Subcutaneous abdominal adipose tissue (tissue), 5 donors: ENCODE measurements around the gene NECTIN2.
"Not testable (repeated sequence)": the region's sequence is repeated elsewhere in the genome, so short reads cannot be mapped to it uniquely, and the experiment has no call there.

ENCODE experiments used
- H3K27ac ChIP-seq: one replicate; pipeline ENCODE4 v1.7.0; 2013; ENCODE audit warnings: low read depth, mild to moderate bottlenecking, inconsistent platforms, low read length, moderate library complexity
- H3K27me3 ChIP-seq, 5 donors: one replicate each; pipeline ENCODE4 v1.7.0; 2013; ENCODE audit warnings: low read length in 5 of 5, inconsistent platforms in 1 of 5; ENCODE audit not compliant: control insufficient read depth in 5 of 5, insufficient read depth in 4 of 5
- H3K36me3 ChIP-seq, 5 donors: one replicate each; pipeline ENCODE4 v1.7.0; 2013; ENCODE audit warnings: low read length in 5 of 5; ENCODE audit not compliant: control insufficient read depth in 5 of 5, insufficient read depth in 5 of 5
- H3K4me1 ChIP-seq, 5 donors: one replicate each; pipeline ENCODE4 v1.7.0; 2013; ENCODE audit warnings: low read length in 5 of 5, mild to moderate bottlenecking in 3 of 5, moderate library complexity in 1 of 5; ENCODE audit not compliant: control insufficient read depth in 5 of 5, insufficient read depth in 5 of 5
- H3K4me3 ChIP-seq, 5 donors: one replicate each; pipeline ENCODE4 v1.7.0; 2013; ENCODE audit warnings: low read length in 5 of 5, low read depth in 1 of 5
- H3K9ac ChIP-seq, 5 donors: one replicate each; pipeline ENCODE4 v1.7.0; 2013; ENCODE audit warnings: low read length in 5 of 5, mild to moderate bottlenecking in 4 of 5, moderate library complexity in 3 of 5
- H3K9me3 ChIP-seq, 5 donors: one replicate each; pipeline ENCODE4 v1.7.0; 2013; ENCODE audit warnings: low read length in 5 of 5; ENCODE audit not compliant: control insufficient read depth in 5 of 5
- donor health status: healthy.
- donor health status: healthy.
- donor health status: healthy.
- donor health status: healthy.
- donor health status: healthy.

NECTIN2 gene

DNA sequence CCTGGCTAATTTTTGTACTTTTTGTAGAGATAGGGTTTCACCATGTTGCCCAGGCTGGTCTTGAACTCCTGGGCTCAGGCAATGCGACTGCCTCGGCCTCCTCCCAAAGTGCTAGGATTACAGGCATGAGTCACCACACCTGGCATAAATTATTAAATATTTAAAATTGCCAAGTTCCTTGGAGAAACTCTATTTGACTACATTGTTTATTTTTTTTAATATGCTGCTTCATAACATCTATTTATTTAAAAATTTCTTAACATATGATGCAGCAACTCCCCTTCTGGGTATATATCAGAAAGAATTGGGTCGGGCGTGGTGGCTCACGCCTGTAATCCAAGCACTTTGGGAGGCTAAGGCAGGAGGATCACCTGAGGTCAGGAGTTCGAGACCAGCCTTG, 13.2 kb upstream of the NECTIN2 start:
- not testable (repeated sequence) for H3K4me1 ChIP-seq, H3K27me3 ChIP-seq, H3K9me3 ChIP-seq, H3K36me3 ChIP-seq, H3K4me3 ChIP-seq, H3K27ac ChIP-seq, H3K9ac ChIP-seq

DNA sequence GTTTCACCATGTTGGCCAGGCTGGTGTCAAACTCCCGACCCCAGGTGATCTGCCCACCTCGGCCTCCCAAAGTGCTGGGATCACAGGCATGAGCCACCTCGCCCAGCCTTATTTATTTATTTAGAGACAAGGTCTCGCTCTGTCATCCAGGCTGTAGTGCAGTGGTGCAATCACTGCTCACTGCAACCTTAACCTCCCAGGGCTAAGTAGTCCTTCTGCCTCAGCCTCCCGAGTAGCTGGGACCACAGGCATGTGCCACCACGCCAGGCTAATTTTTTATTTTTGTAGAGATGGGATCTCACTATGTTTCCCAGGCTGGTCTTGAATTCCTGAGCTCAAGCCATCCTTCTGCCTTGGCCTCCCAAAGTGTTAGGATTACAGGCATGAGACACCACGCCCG, 11.7 kb upstream of the NECTIN2 start:
- not testable (repeated sequence) for H3K4me1 ChIP-seq, H3K27ac ChIP-seq, H3K9me3 ChIP-seq, H3K4me3 ChIP-seq, H3K27me3 ChIP-seq, H3K36me3 ChIP-seq, H3K9ac ChIP-seq

DNA sequence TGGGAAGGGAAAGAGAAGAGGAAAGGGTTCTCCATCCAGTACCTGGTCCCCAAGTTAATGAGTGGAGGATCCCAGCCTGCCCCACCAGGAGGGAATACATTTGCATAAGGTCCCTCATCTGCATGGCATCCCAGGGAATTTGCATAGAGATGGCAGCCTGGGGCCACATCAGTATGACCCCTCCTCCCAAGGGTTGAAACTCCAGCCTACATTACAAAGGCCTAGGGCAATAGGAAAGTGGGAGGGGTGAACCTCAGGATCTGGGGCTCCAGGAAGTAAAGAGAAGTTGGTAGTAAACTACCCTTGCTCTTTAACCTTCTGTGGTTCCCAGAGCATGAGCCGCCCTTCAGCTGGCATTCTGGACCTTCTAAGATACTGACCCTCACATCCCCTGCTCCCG, 6.8 kb upstream of the NECTIN2 start:
- Histone ChIP-seq H3K27ac (no peak overlapping the region), H3K27me3 (peaks cover 0 to 2% (median 0%) of the 10 kb centered on the region in 5 donors), H3K9me3 (no peaks in the 10 kb centered on the region), H3K4me1 (peaks cover 0 to 2% (median under 1%) of the 10 kb centered on the region in 5 donors), H3K4me3 (no peak overlapping the region), H3K36me3 (no peaks in the 10 kb centered on the region), H3K9ac (no peak overlapping the region)

DNA sequence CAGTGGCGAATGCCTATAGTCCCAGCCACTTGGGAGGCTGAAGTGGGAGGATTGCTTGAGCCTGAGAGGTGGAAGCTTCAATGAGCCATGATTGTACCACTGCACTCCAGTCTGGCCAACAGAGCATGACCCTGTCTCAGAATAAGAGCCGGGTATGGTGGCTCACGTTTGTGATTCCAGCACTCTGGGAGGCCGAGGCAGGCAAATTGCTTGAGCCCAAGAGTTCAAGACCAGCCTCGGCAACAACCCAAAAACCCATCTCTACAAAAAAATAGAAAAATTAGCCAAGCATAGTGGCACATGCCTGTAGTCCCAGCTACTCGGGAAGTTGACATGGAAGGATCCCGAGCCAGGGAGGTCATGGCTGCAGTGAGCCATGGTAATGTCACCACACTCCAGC, 5.3 kb upstream of the NECTIN2 start:
- Histone ChIP-seq H3K4me3 (no peak overlapping the region), H3K27me3 (peaks cover 0 to 2% (median 0%) of the 10 kb centered on the region in 5 donors), H3K36me3 (no peaks in the 10 kb centered on the region), H3K9me3 (no peaks in the 10 kb centered on the region), H3K9ac (no peak overlapping the region), H3K27ac (no peak overlapping the region), H3K4me1 (peaks cover 3 to 16% (median 13%) of the 10 kb centered on the region in 5 donors)

DNA sequence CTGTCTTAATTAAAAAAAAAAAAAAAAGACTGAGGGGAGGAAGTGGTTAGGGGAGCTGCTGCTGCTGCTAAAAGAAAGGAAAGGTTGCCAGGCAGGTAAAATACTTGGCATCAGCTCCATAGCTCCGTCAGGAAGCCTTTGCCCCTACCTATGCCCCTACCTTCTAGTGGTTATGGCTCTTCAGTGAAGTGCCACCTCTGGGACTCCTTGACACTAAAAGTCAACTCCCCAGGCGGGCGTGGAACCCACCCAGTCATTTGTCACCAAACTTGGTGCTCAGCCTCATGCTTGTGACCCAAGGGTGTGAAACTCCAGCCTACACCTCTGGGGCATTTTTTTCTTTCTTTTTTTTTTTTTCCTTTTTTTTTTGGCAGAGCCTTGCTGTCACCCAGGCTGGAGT, 4.9 kb upstream of the NECTIN2 start:
- Histone ChIP-seq H3K4me3 (no peak overlapping the region), H3K9ac (no peak overlapping the region), H3K9me3 (no peaks in the 10 kb centered on the region), H3K27me3 (peaks cover 0 to 2% (median 0%) of the 10 kb centered on the region in 5 donors), H3K4me1 (peaks cover 5 to 16% (median 13%) of the 10 kb centered on the region in 5 donors), H3K36me3 (no peaks in the 10 kb centered on the region), H3K27ac (no peak overlapping the region)

DNA sequence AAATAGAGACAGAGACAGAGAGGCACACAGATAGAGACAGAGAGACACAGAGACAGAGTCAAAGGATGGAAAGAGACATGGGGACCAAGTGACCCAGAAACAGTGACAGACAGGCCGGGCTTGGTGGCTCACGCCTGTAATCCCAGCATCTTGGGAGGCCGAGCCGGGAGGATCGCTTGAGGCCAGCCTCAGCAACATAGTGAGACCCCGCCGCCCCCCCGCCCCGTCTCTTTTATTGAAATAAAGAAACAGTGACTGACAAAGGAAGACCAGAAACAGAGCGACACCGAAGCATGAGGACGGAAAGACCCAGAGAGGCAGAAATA, 848 bp upstream of the NECTIN2 start:
- H3K36me3 ChIP-seq, result no peaks in the 10 kb centered on the region
- no peaks in the 10 kb centered on the region for H3K9me3 ChIP-seq
- peak overlapping the region in 4 of 5 donors; percentile 11 to 73 (median 52) for H3K9ac ChIP-seq
- H3K4me3 ChIP-seq, result peak overlapping the region; percentile 54 to 72 (median 62)
- peaks cover 9 to 52% (median 41%) of the 10 kb centered on the region in 5 donors for H3K4me1 ChIP-seq
- H3K27ac ChIP-seq, result peak overlapping the region; percentile 56
- no peaks in the 10 kb centered on the region for H3K27me3 ChIP-seq

DNA sequence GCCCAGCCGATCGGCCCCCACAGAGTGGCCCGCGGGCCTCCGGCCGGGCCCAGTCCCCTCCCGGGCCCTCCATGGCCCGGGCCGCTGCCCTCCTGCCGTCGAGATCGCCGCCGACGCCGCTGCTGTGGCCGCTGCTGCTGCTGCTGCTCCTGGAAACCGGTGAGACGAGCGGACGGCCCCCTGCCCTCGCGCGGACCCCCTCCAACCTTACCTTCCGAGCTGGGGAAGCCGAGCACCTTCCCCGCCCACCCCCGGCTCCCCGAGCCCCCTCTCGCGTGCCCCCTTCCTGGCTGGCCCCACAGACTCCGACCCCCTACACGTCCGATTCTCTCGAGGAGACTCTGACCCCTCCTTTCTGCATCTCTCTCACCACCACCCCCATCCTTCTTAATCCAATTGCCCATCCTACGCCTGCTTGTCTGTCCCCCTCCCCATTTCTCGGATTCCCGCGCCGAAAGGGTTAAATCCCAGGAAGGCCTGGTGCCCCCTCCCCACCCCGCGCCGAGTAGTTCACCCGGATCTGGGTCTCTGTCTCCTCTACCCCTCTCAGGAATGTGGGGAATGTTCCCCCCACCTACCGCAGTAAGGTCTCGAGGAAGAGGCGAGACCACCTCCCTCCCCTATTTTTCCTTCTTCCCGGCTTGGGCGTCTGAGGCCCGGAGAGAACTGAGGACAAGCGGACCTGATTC, 502 bp downstream of the NECTIN2 start:
- Histone ChIP-seq H3K9ac (peak overlapping the region; percentile 87 to 98 (median 97)), H3K4me1 (peaks cover 9 to 66% (median 48%) of the 10 kb centered on the region in 5 donors), H3K27ac (peak overlapping the region; percentile 92), H3K36me3 (peaks cover 0 to 2% (median 0%) of the 10 kb centered on the region in 5 donors), H3K9me3 (no peaks in the 10 kb centered on the region), H3K27me3 (no peaks in the 10 kb centered on the region), H3K4me3 (peak overlapping the region; percentile 70 to 94 (median 84))

DNA sequence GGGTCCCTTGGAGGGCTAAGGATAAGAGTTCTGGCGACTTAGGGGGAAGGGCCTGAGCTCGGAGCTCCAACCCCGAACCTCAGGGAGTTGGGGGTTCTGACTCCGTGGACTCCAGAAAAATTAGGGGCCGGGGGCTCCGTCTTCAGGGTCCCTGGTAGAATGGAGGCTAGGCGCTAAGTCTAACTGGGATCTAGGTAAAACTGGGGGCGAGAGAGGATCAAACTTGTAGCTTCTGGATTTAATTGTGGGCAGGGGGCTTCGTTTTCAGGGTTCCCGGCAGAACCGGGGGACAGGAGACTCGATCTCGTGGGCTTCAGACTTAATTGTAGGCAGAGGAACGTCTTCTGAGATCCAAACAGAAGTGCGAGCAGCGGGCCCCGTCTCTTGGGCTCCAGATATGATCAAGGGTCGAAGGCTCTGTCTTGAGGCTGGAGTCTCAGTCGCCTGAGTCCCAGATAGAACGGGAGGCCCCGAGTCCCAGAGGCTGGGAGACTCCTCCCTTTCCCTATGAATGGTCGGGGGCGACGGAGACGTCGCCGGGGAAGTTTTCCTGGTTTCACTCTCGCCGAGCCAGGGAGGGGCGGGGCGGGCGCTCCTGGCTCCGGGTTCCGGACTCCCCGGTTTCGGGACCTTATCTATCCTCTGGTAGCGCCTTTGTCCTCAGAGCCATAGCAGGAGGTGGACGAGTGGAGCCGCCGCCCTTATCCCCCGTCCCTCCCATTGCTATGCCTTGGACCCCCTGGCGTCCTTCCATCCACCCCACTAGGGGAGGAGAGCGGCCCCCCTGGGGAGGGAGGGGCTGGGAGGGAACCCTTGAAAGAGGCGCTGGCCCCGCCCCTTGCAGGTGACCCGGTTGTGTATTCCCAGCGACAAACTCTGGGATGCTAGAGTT, 1.3 kb downstream of the NECTIN2 start:
- H3K36me3 ChIP-seq, result peaks cover 0 to 4% (median 0%) of the 10 kb centered on the region in 5 donors

DNA sequence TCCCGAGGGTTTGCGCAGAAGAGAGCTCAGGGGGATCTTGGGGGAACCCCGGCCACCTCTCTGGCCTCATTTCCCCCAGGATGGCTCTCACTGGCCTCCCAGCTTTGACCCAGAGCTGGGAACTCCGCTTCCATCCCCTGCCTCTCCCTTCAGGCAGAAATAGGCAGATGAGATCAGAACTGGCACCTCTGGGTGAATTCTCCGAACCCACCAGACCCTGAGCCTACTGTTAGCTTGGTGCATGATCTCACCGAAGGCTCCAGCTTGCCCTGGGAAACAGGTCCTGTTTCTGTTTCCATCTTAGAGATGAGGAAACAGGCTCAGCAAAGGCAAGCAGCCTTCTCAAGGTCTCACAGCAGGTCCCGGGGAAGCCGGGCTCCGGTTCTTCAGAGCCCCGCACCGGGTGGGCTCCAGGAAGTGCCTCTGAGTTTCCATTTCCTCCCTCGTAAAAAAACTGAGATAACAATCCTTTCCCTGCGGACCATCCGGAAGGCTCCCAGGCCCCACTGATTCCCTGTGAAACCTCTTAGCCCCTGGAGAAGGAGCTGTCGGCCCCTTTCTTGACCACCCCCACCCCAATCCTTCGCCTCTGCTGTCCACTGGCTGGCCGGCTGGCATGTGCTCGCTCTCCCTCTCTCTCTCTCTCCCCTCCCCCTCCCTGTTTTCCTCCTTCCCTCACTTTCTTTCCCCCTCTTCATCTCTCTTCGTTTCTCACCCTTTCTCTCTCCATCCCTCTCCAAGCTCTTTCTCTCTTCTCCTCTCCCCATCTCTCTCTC, 2.1 kb downstream of the NECTIN2 start:
- no peaks in the 10 kb centered on the region for H3K9me3 ChIP-seq
- H3K36me3 ChIP-seq, result peaks cover 0 to 4% (median 0%) of the 10 kb centered on the region in 5 donors
- H3K4me3 ChIP-seq, result peak overlapping the region; percentile 70 to 85 (median 78)
- H3K27ac ChIP-seq, result peak overlapping the region; percentile 92
- H3K4me1 ChIP-seq, result peaks cover 9 to 69% (median 51%) of the 10 kb centered on the region in 5 donors
- no peaks in the 10 kb centered on the region for H3K27me3 ChIP-seq
- peak overlapping the region; percentile 17 to 98 (median 97) for H3K9ac ChIP-seq

More for the DNA sequence above, 1.3 kb downstream of the NECTIN2 start:
- H3K4me3 ChIP-seq, result peak overlapping the region; percentile 70 to 94 (median 84)
- peak overlapping the region; percentile 87 to 98 (median 97) for H3K9ac ChIP-seq
- peaks cover 9 to 69% (median 51%) of the 10 kb centered on the region in 5 donors for H3K4me1 ChIP-seq
- H3K27me3 ChIP-seq, result no peaks in the 10 kb centered on the region
- H3K9me3 ChIP-seq, result no peaks in the 10 kb centered on the region
- H3K27ac ChIP-seq, result peak overlapping the region; percentile 92
